Stimulated activated CD8-positive, alpha-beta memory T cell treated with anti-CD3 and anti-CD28 coated beads, Interleukin-4, amount 100 ng/mL, for 1 hour (primary cell): ENCODE data around the gene CSMD2.

Experiments used
- DNase-seq, 2 donors: peaks; one replicate each; pipeline ENCODE4 v3.0.0-alpha.2; 2020; ENCODE audit warnings: low read depth in 2 of 2, low spot score in 1 of 2

The CSMD2 gene

GRCh38 chr1:34007760-34008159 is 157.3 kb downstream of the CSMD2 start:
- DNase-seq, result no peak

GRCh38 chr1:34005309-34005708 is 159.7 kb downstream of the CSMD2 start:
- DNase-seq, result no peak

GRCh38 chr1:34002810-34003209 is 162.2 kb downstream of the CSMD2 start:
- no peak for DNase-seq

- DNase-seq, result no peak
These were observed 167.6 kb downstream of the CSMD2 start for GRCh38 chr1:33997127-33998036.

GRCh38 chr1:33996281-33996680 is 168.7 kb downstream of the CSMD2 start:
- DNase-seq, result no peak

- DNase-seq, result no peak
These were observed 171.7 kb downstream of the CSMD2 start for GRCh38 chr1:33993301-33993700.

GRCh38 chr1:33990281-33990680 is 174.7 kb downstream of the CSMD2 start:
- DNase-seq, result no peak

- DNase-seq, result no peak
These were observed 176.9 kb downstream of the CSMD2 start for GRCh38 chr1:33988161-33988560.

- DNase-seq, result no peak
These were observed 178.5 kb downstream of the CSMD2 start for GRCh38 chr1:33986390-33987095.

GRCh38 chr1:33985656-33986055 is 179.4 kb downstream of the CSMD2 start:
- DNase-seq, result no peak

GRCh38 chr1:33984906-33985565 is 180.0 kb downstream of the CSMD2 start:
- DNase-seq, result no peak

GRCh38 chr1:33982419-33982818 is 182.6 kb downstream of the CSMD2 start:
- DNase-seq, result no peak

- no peak for DNase-seq
These were observed 185.7 kb downstream of the CSMD2 start for GRCh38 chr1:33979341-33979740.

- no peak for DNase-seq
These were observed 189.1 kb downstream of the CSMD2 start for GRCh38 chr1:33975961-33976360.

GRCh38 chr1:33973799-33974545 is 191.1 kb downstream of the CSMD2 start:
- DNase-seq, result no peak

GRCh38 chr1:33972676-33973395 is 192.2 kb downstream of the CSMD2 start:
- DNase-seq, result no peak

GRCh38 chr1:33971913-33972312 is 193.1 kb downstream of the CSMD2 start:
- DNase-seq, result no peak

- DNase-seq, result no peak
These were observed 193.9 kb downstream of the CSMD2 start for GRCh38 chr1:33971018-33971710.

- no peak for DNase-seq
These were observed 194.7 kb downstream of the CSMD2 start for GRCh38 chr1:33970148-33970825.
